ENCODE measurements around the gene TYW3. TPM values are rescaled to one million over a fixed set of nuclear protein-coding genes. Genes with fewer than 3 reads are reported as not detected.

The TYW3 gene
- total RNA-seq, 1 donor: 20.7 TPM

- TF ChIP-seq CTCF (IDR thresholded peaks at IDR 0.05; ENCODE audit: insufficient read depth, low read depth, low read length): no peak
- H3K4me3 ChIP-seq (ENCODE audit: low read depth, low read length): no peak overlapping the region
- no peak for DNase-seq (ENCODE audit: low read depth)
Measured at GRCh38 chr1:74690909-74691308, 42.0 kb upstream of the TYW3 start.

- no peak for TF ChIP-seq CTCF (IDR thresholded peaks at IDR 0.05; ENCODE audit: insufficient read depth, low read depth, low read length)
- no peak overlapping the region for H3K4me3 ChIP-seq (ENCODE audit: low read depth, low read length)
- DNase-seq (ENCODE audit: low read depth): no peak
Measured at GRCh38 chr1:74693473-74693872, 39.5 kb upstream of the TYW3 start.

GRCh38 chr1:74697832-74698231, 35.1 kb upstream of the TYW3 start:
- no peak for DNase-seq (ENCODE audit: low read depth)
- no peak for TF ChIP-seq CTCF (IDR thresholded peaks at IDR 0.05; ENCODE audit: insufficient read depth, low read depth, low read length)
- H3K4me3 ChIP-seq (ENCODE audit: low read depth, low read length): no peak overlapping the region

GRCh38 chr1:74699331-74699730, 33.6 kb upstream of the TYW3 start:
- no peak overlapping the region for H3K4me3 ChIP-seq (ENCODE audit: low read depth, low read length)
- no peak for DNase-seq (ENCODE audit: low read depth)
- no peak for TF ChIP-seq CTCF (IDR thresholded peaks at IDR 0.05; ENCODE audit: insufficient read depth, low read depth, low read length)

- DNase-seq (ENCODE audit: low read depth): no peak
- TF ChIP-seq CTCF (IDR thresholded peaks at IDR 0.05; ENCODE audit: insufficient read depth, low read depth, low read length): no peak
Measured at GRCh38 chr1:74703386-74704182, 29.4 kb upstream of the TYW3 start.

GRCh38 chr1:74712881-74713280, 20.1 kb upstream of the TYW3 start:
- DNase-seq (ENCODE audit: low read depth): peak; percentile 77
- no peak overlapping the region for H3K4me3 ChIP-seq (ENCODE audit: low read depth, low read length)
- no peak for TF ChIP-seq CTCF (IDR thresholded peaks at IDR 0.05; ENCODE audit: insufficient read depth, low read depth, low read length)

More at GRCh38 chr1:74703386-74704182, 29.4 kb upstream of the TYW3 start:
- H3K4me3 ChIP-seq (ENCODE audit: low read depth, low read length): no peak overlapping the region

- TF ChIP-seq CTCF (IDR thresholded peaks at IDR 0.05; ENCODE audit: insufficient read depth, low read depth, low read length): no peak
- DNase-seq (ENCODE audit: low read depth): no peak
- no peak overlapping the region for H3K4me3 ChIP-seq (ENCODE audit: low read depth, low read length)
Measured at GRCh38 chr1:74713849-74714248, 19.1 kb upstream of the TYW3 start.
